Nephron (organoid): ENCODE measurements around the gene KRT2.

Source experiments
- H3K27ac Mint-ChIP-seq, 3 experiments: 2 replicates each; pipeline ENCODE4 v1.8.0; 2020; ENCODE audit warnings: mixed read lengths in 3 of 3, mild to moderate bottlenecking in 2 of 3, moderate library complexity in 1 of 3
- H3K27me3 Mint-ChIP-seq: 2 replicates; pipeline ENCODE4 v1.8.0; 2021; ENCODE audit warnings: low read depth, mild to moderate bottlenecking, moderate library complexity, mixed read lengths
- H3K36me3 Mint-ChIP-seq: 2 replicates; pipeline ENCODE4 v1.8.0; 2020; ENCODE audit warnings: low read depth, mixed read lengths
- H3K4me1 Mint-ChIP-seq: 2 replicates; pipeline ENCODE4 v1.8.0; 2020; ENCODE audit warnings: mixed read lengths
- H3K4me3 Mint-ChIP-seq, 3 experiments: 2 replicates each; pipeline ENCODE4 v1.8.0; 2020; ENCODE audit warnings: mild to moderate bottlenecking in 3 of 3, mixed read lengths in 3 of 3, moderate library complexity in 2 of 3
- H3K9me3 Mint-ChIP-seq: 2 replicates; pipeline ENCODE4 v1.8.0; 2020; ENCODE audit warnings: mixed read lengths
- CTCF ChIP-seq, 3 experiments: fragments of 200-600 bp; sonication (generic); IDR thresholded peaks; one replicate each; pipeline ENCODE4 v1.5.0; 2021; ENCODE audit warnings: antibody characterized with exemption in 3 of 3; ENCODE audit not compliant: unreplicated experiment in 3 of 3

The KRT2 gene

GRCh38 chr12:52630599-52631200, 21.3 kb downstream of the KRT2 start:
- no peak overlapping the region for H3K27ac Mint-ChIP-seq
- peaks cover 24% of the 10 kb centered on the region for H3K27me3 Mint-ChIP-seq
- no peaks in the 10 kb centered on the region for H3K9me3 Mint-ChIP-seq
- no peaks in the 10 kb centered on the region for H3K36me3 Mint-ChIP-seq
- H3K4me1 Mint-ChIP-seq, result no peaks in the 10 kb centered on the region
- no peak overlapping the region for H3K4me3 Mint-ChIP-seq
- no peak for TF ChIP-seq CTCF (IDR thresholded peaks at IDR 0.05; ENCODE audit: unreplicated experiment in 3 of 3)

- H3K27me3 Mint-ChIP-seq, result peaks cover 24% of the 10 kb centered on the region
- no peaks in the 10 kb centered on the region for H3K36me3 Mint-ChIP-seq
- no peak for TF ChIP-seq CTCF (IDR thresholded peaks at IDR 0.05; ENCODE audit: unreplicated experiment in 3 of 3)
- H3K9me3 Mint-ChIP-seq, result no peaks in the 10 kb centered on the region
- no peak overlapping the region for H3K4me3 Mint-ChIP-seq
- H3K4me1 Mint-ChIP-seq, result no peaks in the 10 kb centered on the region
- no peak overlapping the region for H3K27ac Mint-ChIP-seq
Observed at GRCh38 chr12:52630008-52630500, 22.0 kb downstream of the KRT2 start.

- H3K27me3 Mint-ChIP-seq, result peaks cover 24% of the 10 kb centered on the region
- no peak overlapping the region for H3K27ac Mint-ChIP-seq
- H3K9me3 Mint-ChIP-seq, result no peaks in the 10 kb centered on the region
- no peak overlapping the region for H3K4me3 Mint-ChIP-seq
- no peaks in the 10 kb centered on the region for H3K36me3 Mint-ChIP-seq
- H3K4me1 Mint-ChIP-seq, result no peaks in the 10 kb centered on the region
- TF ChIP-seq CTCF (IDR thresholded peaks at IDR 0.05; ENCODE audit: unreplicated experiment in 3 of 3), result no peak
Observed at GRCh38 chr12:52629281-52630007, 22.6 kb downstream of the KRT2 start.

- Mint-ChIP-seq H3K27ac (no peak overlapping the region), H3K4me1 (no peaks in the 10 kb centered on the region), H3K4me3 (no peak overlapping the region), H3K36me3 (no peaks in the 10 kb centered on the region), H3K27me3 (peaks cover 18% of the 10 kb centered on the region), H3K9me3 (no peaks in the 10 kb centered on the region)
- TF ChIP-seq CTCF (IDR thresholded peaks at IDR 0.05; ENCODE audit: unreplicated experiment in 3 of 3), result no peak
Observed at GRCh38 chr12:52628841-52629240, 23.2 kb downstream of the KRT2 start.

GRCh38 chr12:52628111-52628507, 23.9 kb downstream of the KRT2 start:
- no peaks in the 10 kb centered on the region for H3K9me3 Mint-ChIP-seq
- H3K36me3 Mint-ChIP-seq, result no peaks in the 10 kb centered on the region
- H3K4me3 Mint-ChIP-seq, result no peak overlapping the region
- TF ChIP-seq CTCF (IDR thresholded peaks at IDR 0.05; ENCODE audit: unreplicated experiment in 3 of 3), result no peak
- no peaks in the 10 kb centered on the region for H3K4me1 Mint-ChIP-seq
- peaks cover 18% of the 10 kb centered on the region for H3K27me3 Mint-ChIP-seq
- no peak overlapping the region for H3K27ac Mint-ChIP-seq
